Right lobe of liver (tissue), 6 donors: ENCODE data around the gene SH2D5. TPM values are rescaled to one million over a fixed set of nuclear protein-coding genes. Genes with fewer than 3 reads are reported as not detected.

Experiments used
- ATAC-seq, 4 donors: fragments of 200-7000 bp; cut with Tn5 transposase; one replicate each; pipeline ENCODE4 v1.9.1; 2020; ENCODE audit warnings: mild to moderate bottlenecking in 4 of 4, moderate library complexity in 4 of 4
- DNase-seq, 3 donors: peaks; one replicate each; pipeline ENCODE4 v3.0.0-alpha.2; 2020
- H3K27ac ChIP-seq, 3 donors: fragments of 200-600 bp; one replicate each; pipeline ENCODE4 v1.8.0; 2022
- H3K27me3 ChIP-seq, 2 donors: fragments of 200-600 bp; one replicate each; pipeline ENCODE4 v1.8.0; 2022
- H3K36me3 ChIP-seq, 4 donors: fragments of 200-600 bp; sonication (generic) in 1 of 4; one replicate each; pipeline versions ENCODE4 v1.5.1 to v1.8.0; 2017 to 2022; ENCODE audit warnings: control low read depth in 1 of 4
- H3K4me1 ChIP-seq, 4 donors: fragments of 200-600 bp; sonication (generic) in 1 of 4; one replicate each; pipeline versions ENCODE4 v1.5.1 to v1.8.0; 2017 to 2022; ENCODE audit warnings: control low read depth in 1 of 4
- H3K4me3 ChIP-seq, 3 donors: fragments of 200-600 bp; one replicate each; pipeline ENCODE4 v1.8.0; 2022
- H3K9me3 ChIP-seq, 4 donors: fragments of 200-600 bp; sonication (generic) in 1 of 4; one replicate each; pipeline versions ENCODE4 v1.5.1 to v1.8.0; 2017 to 2022; ENCODE audit warnings: control low read depth in 1 of 4
- POLR2A ChIP-seq: fragments of 450-650 bp; IDR thresholded peaks from one replicate; pipeline ENCODE4 v1.6.1; 2017; ENCODE audit warnings: antibody characterized with exemption, mild to moderate bottlenecking
- WGBS: methylation state at CpG from one replicate; pipeline ENCODE4 v1.1.6; 2018; ENCODE audit warnings: low coverage, low lambda C conversion rate; ENCODE audit not compliant: insufficient coverage; ENCODE audit errors: missing lambda C conversion rate; 5-methylcytosine and 5-hydroxymethylcytosine counted together
- intact Hi-C, 2 donors: fragments of 100-400 bp; cut with DNase I; formaldehyde crosslinking; loops; one replicate each; pipeline versions ENCODE4 v1.11.2 to v1.14.1; 2022
- total RNA-seq, 6 experiments: library from RNA; depleted of rRNA in 2 of 6; stranded (reverse); fragments of >200 nt in 2 of 6; fragmentation: NEBNext Ultra II Directional in 3 of 6; extraction: Animal tissue kit (Norgen Biotek cat#: 25700) in 3 of 6; gene quantifications; one replicate each; pipeline versions ENCODE4 v1.1.0 to v1.2.4, GENCODE V29; 2016 to 2023
- TF ChIP-seq, protein P1 (sequence below), 4 donors: fragments of 200-600 bp in 3 of 4; fragments of 450-650 bp in 1 of 4; IDR thresholded peaks; one replicate each; pipeline versions ENCODE4 v1.5.1 to v1.8.0; 2016 to 2022; ENCODE audit warnings: antibody characterized with exemption in 4 of 4, mild to moderate bottlenecking in 2 of 4
- donor health status: DM: no; HTN: yes; CAD: no.
- donor health status: DM: no; HTN: no; CAD: no.
- donor health status: DM: no; HTN: no; CAD: no.
- donor health status: DM: no; HTN: yes; CAD: no.
- donor health status: DM: no; HTN: yes; CAD: no.

SH2D5 gene
- total RNA-seq, 6 experiments from 2014 or later, result 0.80 to 1.8 (median 1.4) TPM; not detected in 3

GRCh38 chr1:20701446-20701845, 31.1 kb downstream of the SH2D5 start:
- H3K9me3 ChIP-seq, result no peaks in the 10 kb centered on the region
- no peak overlapping the region for H3K27ac ChIP-seq
- TF ChIP-seq, protein P1, sequence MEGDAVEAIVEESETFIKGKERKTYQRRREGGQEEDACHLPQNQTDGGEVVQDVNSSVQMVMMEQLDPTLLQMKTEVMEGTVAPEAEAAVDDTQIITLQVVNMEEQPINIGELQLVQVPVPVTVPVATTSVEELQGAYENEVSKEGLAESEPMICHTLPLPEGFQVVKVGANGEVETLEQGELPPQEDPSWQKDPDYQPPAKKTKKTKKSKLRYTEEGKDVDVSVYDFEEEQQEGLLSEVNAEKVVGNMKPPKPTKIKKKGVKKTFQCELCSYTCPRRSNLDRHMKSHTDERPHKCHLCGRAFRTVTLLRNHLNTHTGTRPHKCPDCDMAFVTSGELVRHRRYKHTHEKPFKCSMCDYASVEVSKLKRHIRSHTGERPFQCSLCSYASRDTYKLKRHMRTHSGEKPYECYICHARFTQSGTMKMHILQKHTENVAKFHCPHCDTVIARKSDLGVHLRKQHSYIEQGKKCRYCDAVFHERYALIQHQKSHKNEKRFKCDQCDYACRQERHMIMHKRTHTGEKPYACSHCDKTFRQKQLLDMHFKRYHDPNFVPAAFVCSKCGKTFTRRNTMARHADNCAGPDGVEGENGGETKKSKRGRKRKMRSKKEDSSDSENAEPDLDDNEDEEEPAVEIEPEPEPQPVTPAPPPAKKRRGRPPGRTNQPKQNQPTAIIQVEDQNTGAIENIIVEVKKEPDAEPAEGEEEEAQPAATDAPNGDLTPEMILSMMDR (IDR thresholded peaks at IDR 0.05), result no peak
- no peak for TF ChIP-seq POLR2A
- DNase-seq (no peak), ATAC-seq (no peak)
- intact Hi-C loops, result no loop called here
- H3K4me1 ChIP-seq, result no peaks in the 10 kb centered on the region
- H3K27me3 ChIP-seq, result no peaks in the 10 kb centered on the region
- WGBS, result 55% methylated on average over 4 of the region's 9 CpGs
- H3K4me3 ChIP-seq, result no peak overlapping the region
- H3K36me3 ChIP-seq, result no peaks in the 10 kb centered on the region

DNA sequence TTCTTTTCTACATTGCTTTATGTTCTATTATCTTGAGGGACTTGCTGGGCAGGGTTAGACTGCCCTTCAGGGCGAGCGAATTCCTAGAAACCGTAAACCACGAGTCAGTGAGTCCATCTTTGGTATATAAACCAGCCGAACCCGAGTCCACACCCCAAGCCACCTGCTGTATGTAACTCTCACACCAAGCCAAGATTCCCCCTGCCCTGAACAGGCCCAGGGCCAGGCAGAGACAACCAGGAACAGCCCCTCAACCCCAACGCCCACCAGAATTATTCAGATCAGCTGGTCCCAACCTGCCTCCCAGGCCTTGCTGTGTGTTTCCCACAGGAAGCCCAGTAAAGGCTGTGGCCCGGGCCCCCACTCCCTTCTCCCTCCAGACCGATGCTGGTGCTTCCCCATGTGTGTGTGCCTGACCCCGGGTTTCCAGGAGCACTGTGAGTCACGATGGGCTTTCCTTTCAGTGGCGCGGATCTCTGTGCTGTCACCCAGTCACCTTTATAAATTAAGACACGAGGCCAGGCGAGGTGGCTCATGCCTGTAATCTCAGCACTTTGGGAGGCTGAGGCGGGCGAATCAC, 31.8 kb downstream of the SH2D5 start:
- Histone ChIP-seq H3K27ac (no peak overlapping the region), H3K4me1 (no peaks in the 10 kb centered on the region), H3K36me3 (no peaks in the 10 kb centered on the region), H3K27me3 (no peaks in the 10 kb centered on the region), H3K4me3 (no peak overlapping the region), H3K9me3 (no peaks in the 10 kb centered on the region)
- TF ChIP-seq POLR2A, result no peak
- TF ChIP-seq, protein P1 (IDR thresholded peaks at IDR 0.05), result no peak
- intact Hi-C loops, result no loop called here
- DNase-seq (no peak), ATAC-seq (no peak)
- WGBS, result 88% methylated on average over 7 of the region's 17 CpGs

DNA sequence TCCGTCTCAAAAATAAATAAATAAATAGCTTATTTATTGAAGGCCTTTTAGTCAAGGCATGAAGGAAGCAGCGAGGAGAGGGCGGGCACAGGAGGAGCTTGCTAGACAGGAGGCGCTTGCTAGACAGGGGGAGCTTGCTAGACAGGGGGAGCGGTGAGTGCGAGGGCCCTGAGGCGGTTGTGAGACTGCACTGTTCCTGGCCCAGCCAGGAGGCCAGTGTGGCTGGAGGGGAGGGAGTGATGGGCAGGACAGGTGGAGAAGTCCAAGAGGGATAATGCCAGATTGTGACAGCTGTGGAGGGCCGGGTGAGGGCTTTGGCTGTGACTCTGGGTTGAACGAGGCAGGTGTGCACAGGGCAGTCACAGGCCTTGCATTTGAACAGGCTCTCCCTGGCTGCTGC, 32.9 kb downstream of the SH2D5 start:
- ATAC-seq (no peak), DNase-seq (no peak)
- Histone ChIP-seq H3K4me3 (no peak overlapping the region), H3K27me3 (no peaks in the 10 kb centered on the region), H3K9me3 (no peaks in the 10 kb centered on the region), H3K4me1 (no peaks in the 10 kb centered on the region), H3K36me3 (no peaks in the 10 kb centered on the region), H3K27ac (no peak overlapping the region)
- intact Hi-C loops, result loop anchor here (5.0 to 10.0 kb wide), 2 partner anchors 495 to 498 kb away; no protein-coding TSS in a partner anchor
- WGBS, result 95% methylated on average over 8 of the region's 9 CpGs
- no peak for TF ChIP-seq POLR2A
- TF ChIP-seq, protein P1 (IDR thresholded peaks at IDR 0.05), result no peak

DNA sequence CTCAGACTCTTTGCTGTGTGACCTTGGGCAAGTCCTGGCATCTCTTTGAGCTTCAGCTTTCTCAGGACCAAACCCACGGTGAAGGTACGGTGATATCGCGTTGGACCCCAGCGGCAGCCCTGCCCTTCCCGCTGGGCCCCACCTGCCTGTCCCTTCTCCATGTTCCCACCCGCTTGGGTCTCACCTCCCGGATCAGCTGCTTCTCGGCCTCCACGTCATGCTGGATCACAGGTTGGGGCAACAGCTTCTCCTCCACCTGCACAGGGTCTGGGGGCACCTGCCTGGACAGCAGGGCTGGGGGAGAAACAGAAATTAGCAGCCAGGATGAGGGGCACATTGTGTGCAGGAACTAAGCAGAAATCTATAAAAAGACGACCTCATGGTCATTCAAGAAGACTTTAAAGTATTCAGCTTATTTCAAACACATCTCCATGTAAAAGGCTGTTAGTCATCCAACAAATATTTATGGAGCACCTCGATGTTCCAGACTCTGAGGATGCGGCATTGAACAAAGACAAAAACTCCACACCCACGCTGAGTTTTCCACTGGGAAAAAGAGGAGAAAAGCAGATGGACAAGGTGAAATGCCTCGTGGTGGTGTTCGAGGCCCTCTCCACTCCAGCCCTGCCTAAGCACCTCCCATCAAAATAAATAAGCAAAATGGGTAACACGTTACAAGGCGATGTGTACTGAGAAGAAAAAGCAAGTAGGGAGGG, 34.1 kb downstream of the SH2D5 start:
- no peak for DNase-seq
- WGBS, result 72% methylated on average over 9 of the region's 18 CpGs
- Histone ChIP-seq H3K27ac (no peak overlapping the region), H3K4me1 (no peaks in the 10 kb centered on the region), H3K36me3 (no peaks in the 10 kb centered on the region), H3K9me3 (no peaks in the 10 kb centered on the region), H3K4me3 (no peak overlapping the region), H3K27me3 (no peaks in the 10 kb centered on the region)
- TF ChIP-seq, protein P1 (IDR thresholded peaks at IDR 0.05), result no peak
- TF ChIP-seq POLR2A, result no peak
- no peak for ATAC-seq
- intact Hi-C loops, result loop anchor here (5.0 to 10.0 kb wide), 2 partner anchors 496 to 499 kb away; no protein-coding TSS in a partner anchor
